Esophagus muscularis mucosa (tissue), 4 donors: Measurements from ENCODE around the gene PLSCR3.

Experiments
- CTCF ChIP-seq, 3 experiments: fragments of 200-600 bp in 2 of 3; fragments of 450-650 bp in 1 of 3; sonication (generic) in 2 of 3; IDR thresholded peaks; one replicate each; pipeline ENCODE4 v1.5.1; 2017 to 2019; ENCODE audit warnings: antibody characterized with exemption in 3 of 3, mild to moderate bottlenecking in 2 of 3, moderate library complexity in 1 of 3
- EP300 ChIP-seq: sonication (generic); formaldehyde crosslinking; IDR thresholded peaks from one replicate; pipeline ENCODE4 v1.6.1; 2017; ENCODE audit warnings: antibody characterized with exemption
- POLR2A ChIP-seq: fragments of 450-650 bp; IDR thresholded peaks from one replicate; pipeline ENCODE4 v1.6.1; 2017; ENCODE audit warnings: antibody characterized with exemption, moderate library complexity, mild to moderate bottlenecking, low read depth
- POLR2AphosphoS5 ChIP-seq, 2 donors: sonication (generic); formaldehyde crosslinking; IDR thresholded peaks; one replicate each; pipeline ENCODE4 v1.6.1; 2017; ENCODE audit warnings: antibody characterized with exemption in 2 of 2

- TF ChIP-seq CTCF (IDR thresholded peaks at IDR 0.05) (peak; percentile 14 to 51 (median 14)), POLR2AphosphoS5 (IDR thresholded peaks at IDR 0.05) (peak; percentile 86 to 93), POLR2A (peak; percentile 75), EP300 (no peak)
Observed at GRCh38 chr17:7394452-7395191, at the start of gene PLSCR3.
